22Rv1 (cell line): ENCODE results near the gene MBOAT2.

Experiments used
- H3K27ac ChIP-seq: fragments of 450-650 bp; 2 replicates; pipeline ENCODE4 v1.5.1; 2017
- ZFX ChIP-seq: fragments of 450-650 bp; IDR thresholded peaks from 2 replicates; pipeline ENCODE4 v1.6.1; 2017; ENCODE audit warnings: antibody characterized with exemption, borderline replicate concordance
- TF ChIP-seq, protein P1 (sequence below): fragments of 450-650 bp; IDR thresholded peaks from 2 replicates; pipeline ENCODE4 v1.5.1; 2017; ENCODE audit warnings: mild to moderate bottlenecking

Gene MBOAT2

DNA sequence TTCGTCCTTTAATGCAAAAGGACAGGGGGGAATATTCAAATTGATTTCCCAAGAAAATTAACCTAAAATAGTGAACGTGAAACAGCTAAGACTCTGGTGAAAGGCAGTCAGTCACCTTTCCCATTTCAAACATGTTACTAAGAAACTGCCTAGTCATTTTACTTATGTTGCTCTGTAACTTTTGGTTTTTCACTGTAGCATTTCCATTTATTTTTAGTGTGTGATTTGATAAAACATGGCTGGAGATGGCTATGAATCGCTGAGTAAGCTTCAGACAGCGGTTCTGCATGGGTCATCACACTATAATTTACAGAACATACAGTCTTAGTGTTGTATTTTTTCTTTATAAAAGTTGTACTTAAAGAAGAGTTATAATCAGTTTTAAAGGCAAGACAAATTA is 150.1 kb downstream of the MBOAT2 start:
- TF ChIP-seq, protein P1, sequence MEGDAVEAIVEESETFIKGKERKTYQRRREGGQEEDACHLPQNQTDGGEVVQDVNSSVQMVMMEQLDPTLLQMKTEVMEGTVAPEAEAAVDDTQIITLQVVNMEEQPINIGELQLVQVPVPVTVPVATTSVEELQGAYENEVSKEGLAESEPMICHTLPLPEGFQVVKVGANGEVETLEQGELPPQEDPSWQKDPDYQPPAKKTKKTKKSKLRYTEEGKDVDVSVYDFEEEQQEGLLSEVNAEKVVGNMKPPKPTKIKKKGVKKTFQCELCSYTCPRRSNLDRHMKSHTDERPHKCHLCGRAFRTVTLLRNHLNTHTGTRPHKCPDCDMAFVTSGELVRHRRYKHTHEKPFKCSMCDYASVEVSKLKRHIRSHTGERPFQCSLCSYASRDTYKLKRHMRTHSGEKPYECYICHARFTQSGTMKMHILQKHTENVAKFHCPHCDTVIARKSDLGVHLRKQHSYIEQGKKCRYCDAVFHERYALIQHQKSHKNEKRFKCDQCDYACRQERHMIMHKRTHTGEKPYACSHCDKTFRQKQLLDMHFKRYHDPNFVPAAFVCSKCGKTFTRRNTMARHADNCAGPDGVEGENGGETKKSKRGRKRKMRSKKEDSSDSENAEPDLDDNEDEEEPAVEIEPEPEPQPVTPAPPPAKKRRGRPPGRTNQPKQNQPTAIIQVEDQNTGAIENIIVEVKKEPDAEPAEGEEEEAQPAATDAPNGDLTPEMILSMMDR: no peak
- no peak for TF ChIP-seq ZFX

DNA sequence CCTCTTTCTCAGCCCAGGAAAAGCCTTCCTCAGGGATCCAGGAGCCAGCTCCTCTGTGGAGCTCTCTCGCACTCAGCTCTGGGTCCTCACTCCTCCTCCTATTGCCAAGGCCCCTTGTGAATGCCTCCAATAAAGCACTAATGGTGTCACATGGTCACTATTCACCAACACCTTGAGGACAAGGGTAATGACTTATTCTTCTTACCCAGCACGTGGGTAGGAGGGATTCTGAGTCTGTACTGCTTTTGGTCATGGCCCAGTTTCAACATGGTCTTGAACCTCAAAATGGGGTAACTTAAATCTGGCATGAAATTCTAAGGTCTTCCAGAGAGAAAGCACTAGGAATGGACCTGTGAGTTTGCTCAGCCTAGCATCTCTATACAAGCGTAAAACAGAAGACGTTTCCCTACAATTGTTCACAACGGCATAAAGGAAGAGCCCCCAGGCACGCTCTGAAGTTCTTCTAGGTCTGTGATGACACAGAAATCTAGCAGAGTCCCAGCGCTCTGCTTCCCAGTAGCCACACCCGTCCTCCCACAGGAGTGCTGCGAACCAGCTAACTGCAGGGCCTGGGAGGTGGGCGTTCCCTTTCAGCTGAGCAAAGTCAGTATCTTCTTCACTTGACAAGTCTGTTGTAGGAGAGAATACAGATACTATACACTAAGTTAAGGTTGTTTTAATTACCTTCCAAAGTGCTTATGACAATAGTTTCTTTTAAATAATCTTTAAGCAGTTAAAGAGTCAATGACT is 151.5 kb downstream of the MBOAT2 start:
- TF ChIP-seq, protein P1: no peak
- no peak overlapping the region for H3K27ac ChIP-seq

More for the DNA sequence above, 150.1 kb downstream of the MBOAT2 start:
- no peak overlapping the region for H3K27ac ChIP-seq

DNA sequence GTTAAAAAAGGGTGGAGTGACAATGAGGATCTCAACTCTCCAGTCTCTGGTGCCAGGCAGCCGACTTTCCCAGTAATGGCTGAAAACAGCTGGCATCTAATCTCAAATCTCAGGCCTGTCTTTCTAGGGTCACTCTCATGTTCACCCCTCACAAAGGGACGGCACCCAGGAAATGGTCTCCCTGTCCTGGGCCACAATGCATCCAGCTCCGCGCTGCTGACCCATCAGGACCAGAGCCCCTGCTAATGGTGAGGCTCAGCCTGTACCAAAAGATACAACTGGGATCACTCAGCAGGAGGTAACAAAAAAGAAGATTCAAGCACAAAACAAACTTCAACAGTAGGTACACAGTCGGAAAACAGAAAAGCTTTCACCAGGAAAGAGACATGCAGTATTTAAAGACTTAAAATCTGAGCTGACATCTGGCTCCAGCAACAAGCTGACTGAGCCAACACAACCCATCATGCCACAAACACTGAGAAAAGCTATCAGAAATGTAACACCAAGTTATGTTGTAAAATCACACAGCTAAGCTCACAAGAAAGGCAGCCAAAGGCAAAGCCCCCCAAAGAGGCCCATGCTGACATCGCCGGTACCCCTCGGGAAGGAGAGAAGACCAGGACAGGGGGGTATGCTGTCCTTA is 152.5 kb downstream of the MBOAT2 start:
- TF ChIP-seq, protein P1: no peak
- no peak for TF ChIP-seq ZFX
- no peak overlapping the region for H3K27ac ChIP-seq

DNA sequence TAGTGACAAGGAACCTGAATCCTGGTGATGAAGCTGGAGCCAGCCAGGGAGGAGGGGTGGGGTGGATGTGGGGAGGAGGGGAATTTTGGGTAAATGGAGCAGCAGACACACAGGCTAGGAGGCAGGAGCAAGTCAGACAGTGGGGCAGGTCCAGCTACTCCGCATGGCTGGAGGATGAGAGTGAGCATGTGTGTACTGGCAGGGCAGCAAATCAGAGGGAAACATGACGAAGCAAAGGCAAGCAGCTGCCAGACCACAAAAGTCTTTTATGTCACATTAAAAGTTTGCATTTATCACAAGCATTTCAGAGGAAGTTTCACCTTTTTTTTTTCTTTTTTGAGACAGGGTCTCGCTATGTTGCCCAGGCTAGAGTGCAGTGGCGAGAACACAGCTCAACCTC is 154.2 kb downstream of the MBOAT2 start:
- no peak overlapping the region for H3K27ac ChIP-seq
- TF ChIP-seq, protein P1: no peak
- TF ChIP-seq ZFX: no peak

DNA sequence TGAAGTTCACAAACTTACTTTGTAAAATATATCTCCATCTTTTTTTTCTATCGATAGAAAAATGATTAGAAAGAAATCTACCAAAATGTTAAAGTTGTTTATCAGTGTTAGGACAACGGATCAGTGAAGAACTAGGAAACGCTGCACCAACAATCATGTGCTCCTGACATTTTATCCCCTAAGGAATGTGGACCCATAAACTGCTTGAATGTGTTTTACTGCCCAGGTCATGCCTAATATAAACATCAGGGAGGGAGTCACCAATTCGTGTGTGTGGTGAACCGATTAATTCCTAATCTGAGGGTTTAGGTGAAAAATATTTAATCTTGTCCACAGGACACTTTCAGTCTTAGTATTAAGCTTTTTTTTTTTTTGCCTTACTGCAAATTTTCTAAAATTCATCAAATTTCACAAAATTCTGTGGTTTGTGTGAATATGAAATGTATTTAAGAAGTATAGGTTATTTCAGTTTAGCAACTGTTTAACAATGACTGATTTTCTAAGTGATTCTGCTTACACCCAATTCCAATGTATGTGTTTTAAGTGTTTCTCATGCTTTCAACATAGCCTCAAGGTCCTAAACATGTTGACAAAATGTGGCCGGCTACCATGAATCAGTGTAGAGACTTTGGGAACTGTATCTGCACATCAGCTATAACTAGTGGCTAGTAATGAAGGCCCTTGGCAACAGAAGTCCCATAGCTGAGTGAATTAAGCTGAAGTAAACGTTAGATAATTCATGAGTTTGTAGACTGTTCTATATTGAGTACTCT is 155.0 kb downstream of the MBOAT2 start:
- no peak overlapping the region for H3K27ac ChIP-seq
- TF ChIP-seq, protein P1: no peak
- no peak for TF ChIP-seq ZFX

DNA sequence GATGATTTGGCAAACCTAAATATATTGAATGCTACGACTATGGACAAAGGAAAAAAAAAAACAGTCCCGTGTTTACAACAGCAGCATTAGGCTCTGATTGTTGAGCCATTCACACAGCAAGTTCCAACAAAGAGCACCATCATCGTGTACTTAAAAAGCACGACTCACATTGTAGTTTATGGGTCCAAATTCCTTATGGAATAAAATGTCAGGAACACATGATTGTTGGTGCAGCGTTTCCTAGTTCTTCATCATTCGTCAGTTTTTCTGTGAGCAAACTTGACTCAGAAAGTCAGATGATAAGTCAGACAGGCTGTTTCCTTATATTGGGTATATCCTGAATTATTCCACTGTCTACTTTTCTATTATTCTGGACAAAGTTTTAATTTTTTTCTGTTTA is 156.1 kb downstream of the MBOAT2 start:
- no peak for TF ChIP-seq ZFX
- TF ChIP-seq, protein P1: no peak
- no peak overlapping the region for H3K27ac ChIP-seq

DNA sequence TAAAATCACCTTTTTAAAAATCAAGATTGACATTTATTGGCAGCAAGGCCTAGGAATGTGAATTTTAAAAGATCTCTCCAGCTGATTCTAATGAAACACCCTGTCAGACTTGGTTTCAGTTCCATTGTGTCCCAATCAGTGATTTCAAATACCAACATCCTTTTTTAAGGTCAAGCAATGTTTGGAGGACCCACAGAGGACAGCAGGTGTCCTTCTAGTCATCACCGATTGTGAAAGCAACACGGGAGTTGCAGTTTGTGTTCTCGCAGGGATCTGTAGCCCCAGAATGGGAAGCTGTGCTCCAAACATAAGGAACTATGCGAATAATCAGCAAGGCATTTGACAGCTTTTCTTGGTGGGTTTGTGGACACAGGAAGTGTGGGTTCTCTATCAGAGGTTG is 161.6 kb downstream of the MBOAT2 start:
- no peak overlapping the region for H3K27ac ChIP-seq
- TF ChIP-seq, protein P1: no peak
- TF ChIP-seq ZFX: no peak
